Iris pigment epithelial cell (primary cell): ENCODE data around the gene MLH1.
"Not testable (repeated sequence)": the region's sequence is repeated elsewhere in the genome, so short reads cannot be mapped to it uniquely, and the experiment has no call there.

Experiments
- DNase-seq: peaks from one replicate; pipeline ENCODE4 v3.0.0-alpha.2; 2011; ENCODE audit warnings: low read depth

MLH1 gene

GRCh38 chr3:36993326-36994283 lies at the start of gene MLH1:
TSS of gene MLH1 (plus strand) at chr3:36993518. CDS start at chr3:36993548, 30 bp downstream.
- peak; percentile 90 for DNase-seq

GRCh38 chr3:36943601-36944000 lies 49.7 kb upstream of the MLH1 start:
- no peak for DNase-seq

GRCh38 chr3:36944012-36944640 lies 49.2 kb upstream of the MLH1 start:
- DNase-seq: peak; percentile 51

GRCh38 chr3:36944641-36945270 lies 48.6 kb upstream of the MLH1 start, which contains the start of gene TRANK1:
TSS of gene TRANK1 (minus strand) at chr3:36945054. CDS start at chr3:36944809, 245 bp downstream.
- peak; percentile 48 for DNase-seq

- no peak for DNase-seq
These were observed 47.9 kb upstream of the MLH1 start for GRCh38 chr3:36945333-36945980.

GRCh38 chr3:36947814-36948213 lies 45.5 kb upstream of the MLH1 start:
- DNase-seq: not testable (repeated sequence)

- DNase-seq: no peak
These were observed 38.7 kb upstream of the MLH1 start for GRCh38 chr3:36954452-36955134.

GRCh38 chr3:36956155-36956554 lies 37.2 kb upstream of the MLH1 start:
- no peak for DNase-seq

GRCh38 chr3:36957063-36957462 lies 36.3 kb upstream of the MLH1 start:
- no peak for DNase-seq

- DNase-seq: peak; percentile 75
These were observed 35.2 kb upstream of the MLH1 start for GRCh38 chr3:36957862-36958686.

GRCh38 chr3:36959821-36960220 lies 33.5 kb upstream of the MLH1 start:
- no peak for DNase-seq

- DNase-seq: no peak
These were observed 32.8 kb upstream of the MLH1 start for GRCh38 chr3:36960502-36960901.

- DNase-seq: not testable (repeated sequence)
These were observed 30.3 kb upstream of the MLH1 start for GRCh38 chr3:36963008-36963407.

GRCh38 chr3:36964331-36964730 lies 29.0 kb upstream of the MLH1 start:
- no peak for DNase-seq

GRCh38 chr3:36964817-36965216 lies 28.5 kb upstream of the MLH1 start:
- no peak for DNase-seq

GRCh38 chr3:36965440-36965839 lies 27.9 kb upstream of the MLH1 start:
- DNase-seq: no peak

GRCh38 chr3:36969085-36969484 lies 24.2 kb upstream of the MLH1 start:
- DNase-seq: no peak

- peak; percentile 91 for DNase-seq
These were observed 23.5 kb upstream of the MLH1 start for GRCh38 chr3:36969540-36970432.

- DNase-seq: no peak
These were observed 21.2 kb upstream of the MLH1 start for GRCh38 chr3:36972163-36972562.

GRCh38 chr3:36973139-36973538 lies 20.2 kb upstream of the MLH1 start:
- no peak for DNase-seq
